ENCODE results near the gene SYF2.
"Not testable (repeated sequence)": the region's sequence is repeated elsewhere in the genome, so short reads cannot be mapped to it uniquely, and the experiment has no call there.

- TF ChIP-seq HOXA9 (CRISPR knock-in tag; IDR thresholded peaks at IDR 0.05; ENCODE audit: borderline replicate concordance); FIP1L1 (IDR thresholded peaks at IDR 0.05; ENCODE audit: borderline replicate concordance, insufficient read depth, low read depth, low read length); POLR2A (IDR thresholded peaks at IDR 0.05; ENCODE audit: insufficient read depth in 1 of 2, low read depth in 2 of 2, low read length in 2 of 2); GLI4 (CRISPR knock-in tag; IDR thresholded peaks at IDR 0.05; ENCODE audit: borderline replicate concordance); CREM (IDR thresholded peaks at IDR 0.05); CREM (CRISPR knock-in tag; IDR thresholded peaks at IDR 0.05); NR2F1 (CRISPR knock-in tag; IDR thresholded peaks at IDR 0.05); GABPB1 (CRISPR knock-in tag; IDR thresholded peaks at IDR 0.05): not testable (repeated sequence)
Measured at GRCh38 chr1:25235411-25235810, 3.1 kb upstream of the SYF2 start.

Data from HepG2 (cell line).